ENCODE data around the gene RUVBL1. TPM values are rescaled to one million over a fixed set of nuclear protein-coding genes. Genes with fewer than 3 reads are reported as not detected.

RUVBL1 gene
- total RNA-seq, 6 experiments from 2014 or later: 61.2 to 75.4 (median 69.2) TPM

GRCh38 chr3:128078322-128078721, 45.3 kb downstream of the RUVBL1 start:
- H3K4me3 Mint-ChIP-seq: no peak overlapping the region
- H3K36me3 Mint-ChIP-seq (ENCODE audit: low read depth): peaks cover 26% of the 10 kb centered on the region
- DNase-seq: no peak
- peaks cover 6% of the 10 kb centered on the region for H3K27me3 Mint-ChIP-seq (ENCODE audit: insufficient read depth)
- H3K27ac Mint-ChIP-seq: no peak overlapping the region
- H3K4me1 Mint-ChIP-seq (ENCODE audit: low read depth): peaks cover 75% of the 10 kb centered on the region
- no peaks in the 10 kb centered on the region for H3K9me3 Mint-ChIP-seq
- TF ChIP-seq, protein P1, sequence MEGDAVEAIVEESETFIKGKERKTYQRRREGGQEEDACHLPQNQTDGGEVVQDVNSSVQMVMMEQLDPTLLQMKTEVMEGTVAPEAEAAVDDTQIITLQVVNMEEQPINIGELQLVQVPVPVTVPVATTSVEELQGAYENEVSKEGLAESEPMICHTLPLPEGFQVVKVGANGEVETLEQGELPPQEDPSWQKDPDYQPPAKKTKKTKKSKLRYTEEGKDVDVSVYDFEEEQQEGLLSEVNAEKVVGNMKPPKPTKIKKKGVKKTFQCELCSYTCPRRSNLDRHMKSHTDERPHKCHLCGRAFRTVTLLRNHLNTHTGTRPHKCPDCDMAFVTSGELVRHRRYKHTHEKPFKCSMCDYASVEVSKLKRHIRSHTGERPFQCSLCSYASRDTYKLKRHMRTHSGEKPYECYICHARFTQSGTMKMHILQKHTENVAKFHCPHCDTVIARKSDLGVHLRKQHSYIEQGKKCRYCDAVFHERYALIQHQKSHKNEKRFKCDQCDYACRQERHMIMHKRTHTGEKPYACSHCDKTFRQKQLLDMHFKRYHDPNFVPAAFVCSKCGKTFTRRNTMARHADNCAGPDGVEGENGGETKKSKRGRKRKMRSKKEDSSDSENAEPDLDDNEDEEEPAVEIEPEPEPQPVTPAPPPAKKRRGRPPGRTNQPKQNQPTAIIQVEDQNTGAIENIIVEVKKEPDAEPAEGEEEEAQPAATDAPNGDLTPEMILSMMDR (IDR thresholded peaks at IDR 0.05): no peak

DNA sequence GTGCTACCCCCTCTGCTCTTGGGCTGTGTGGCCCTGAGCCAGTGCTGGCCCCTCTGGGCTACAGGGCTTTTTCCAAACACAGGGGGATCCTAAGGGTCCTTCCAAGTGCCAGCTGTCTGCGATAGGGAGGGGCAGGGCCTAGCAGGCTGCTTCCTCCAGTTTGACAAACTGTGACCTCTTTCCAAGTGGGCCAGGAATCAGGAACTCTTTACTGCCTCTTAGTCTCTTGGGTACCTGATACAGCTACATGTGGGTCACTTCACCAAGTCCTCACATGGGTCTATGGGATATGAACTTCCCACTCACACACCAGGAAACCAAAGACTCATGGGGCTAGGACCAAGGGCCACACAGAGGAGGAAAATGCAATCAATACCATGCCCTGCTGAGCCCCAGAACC, 45.9 kb downstream of the RUVBL1 start:
- peak overlapping the region; percentile 29; the same call in 1 of the 2 replicates for H3K27ac Mint-ChIP-seq
- H3K4me3 Mint-ChIP-seq: no peak overlapping the region
- peaks cover 26% of the 10 kb centered on the region for H3K36me3 Mint-ChIP-seq (ENCODE audit: low read depth)
- H3K27me3 Mint-ChIP-seq (ENCODE audit: insufficient read depth): peaks cover 6% of the 10 kb centered on the region
- TF ChIP-seq, protein P1 (IDR thresholded peaks at IDR 0.05): no peak
- no peaks in the 10 kb centered on the region for H3K9me3 Mint-ChIP-seq
- no peak for DNase-seq
- peaks cover 78% of the 10 kb centered on the region for H3K4me1 Mint-ChIP-seq (ENCODE audit: low read depth)

DNA sequence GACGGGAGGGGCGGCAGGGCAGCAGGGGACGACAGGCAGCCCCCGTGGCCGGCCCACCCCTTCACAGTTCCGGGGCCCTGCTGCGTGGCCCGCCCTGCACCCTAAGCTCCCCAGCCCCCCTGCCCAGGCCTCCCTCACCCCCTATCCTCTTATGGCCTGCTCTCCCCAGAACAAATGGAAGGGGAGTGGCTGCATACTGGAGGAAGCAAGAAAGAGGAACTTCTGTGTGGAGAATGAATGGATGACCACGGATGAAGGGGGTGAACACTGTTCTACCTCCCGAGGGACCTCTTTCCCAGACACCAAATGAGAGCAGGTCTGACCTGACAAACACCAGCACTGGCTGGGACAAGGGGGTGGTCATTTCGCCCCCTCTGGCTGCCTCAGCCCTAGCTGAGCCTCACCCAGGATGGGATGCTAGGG, 46.4 kb downstream of the RUVBL1 start:
- Mint-ChIP-seq H3K4me1 (ENCODE audit: low read depth) (peaks cover 74% of the 10 kb centered on the region), H3K36me3 (ENCODE audit: low read depth) (peaks cover 26% of the 10 kb centered on the region), H3K9me3 (no peaks in the 10 kb centered on the region), H3K4me3 (no peak overlapping the region), H3K27ac (no peak overlapping the region), H3K27me3 (ENCODE audit: insufficient read depth) (peaks cover 6% of the 10 kb centered on the region)
- TF ChIP-seq, protein P1 (IDR thresholded peaks at IDR 0.05): no peak
- DNase-seq: no peak

GRCh38 chr3:128076483-128077201, 47.0 kb downstream of the RUVBL1 start:
- peaks cover 6% of the 10 kb centered on the region for H3K27me3 Mint-ChIP-seq (ENCODE audit: insufficient read depth)
- TF ChIP-seq, protein P1 (IDR thresholded peaks at IDR 0.05): no peak
- H3K36me3 Mint-ChIP-seq (ENCODE audit: low read depth): peaks cover 21% of the 10 kb centered on the region
- no peak overlapping the region; the same call in none of the 2 replicates for H3K4me3 Mint-ChIP-seq
- no peak for DNase-seq
- H3K27ac Mint-ChIP-seq: no peak overlapping the region
- H3K9me3 Mint-ChIP-seq: no peaks in the 10 kb centered on the region
- peaks cover 68% of the 10 kb centered on the region for H3K4me1 Mint-ChIP-seq (ENCODE audit: low read depth)

- peak; percentile 73 for DNase-seq
- Mint-ChIP-seq H3K4me3 (peak overlapping the region; percentile 72), H3K27ac (peak overlapping the region; percentile 74), H3K27me3 (ENCODE audit: insufficient read depth) (peaks cover 6% of the 10 kb centered on the region), H3K4me1 (ENCODE audit: low read depth) (peaks cover 60% of the 10 kb centered on the region), H3K9me3 (no peaks in the 10 kb centered on the region), H3K36me3 (ENCODE audit: low read depth) (peaks cover 19% of the 10 kb centered on the region)
- TF ChIP-seq, protein P1 (IDR thresholded peaks at IDR 0.05): peak; percentile 99
These were observed 47.8 kb downstream of the RUVBL1 start for GRCh38 chr3:128075522-128076482.
